Measurements from ENCODE around the gene GPR27.

DNA sequence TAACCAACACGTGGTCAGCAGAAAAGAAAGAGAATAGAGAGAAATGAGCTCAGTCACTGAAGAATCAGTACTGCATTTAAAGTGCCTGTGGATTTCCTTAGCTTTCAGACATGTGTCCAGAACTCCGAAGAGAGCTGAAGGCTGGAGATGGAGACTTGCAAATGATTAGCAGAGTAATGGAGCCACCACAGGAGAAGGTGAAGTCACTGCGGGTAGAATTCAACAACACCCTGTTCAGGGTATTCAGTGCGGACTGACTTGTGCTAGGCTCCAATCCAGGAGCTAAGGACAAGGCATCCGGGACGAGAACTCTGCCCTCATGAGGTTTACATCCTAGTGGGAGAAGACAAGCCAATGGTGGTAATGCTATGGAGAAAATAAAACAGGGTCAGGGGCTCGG lies 32.7 kb upstream of the GPR27 start:
- no peak for TF ChIP-seq EZH2 (IDR thresholded peaks at IDR 0.05; ENCODE audit: low read length)
- TF ChIP-seq, protein P1, sequence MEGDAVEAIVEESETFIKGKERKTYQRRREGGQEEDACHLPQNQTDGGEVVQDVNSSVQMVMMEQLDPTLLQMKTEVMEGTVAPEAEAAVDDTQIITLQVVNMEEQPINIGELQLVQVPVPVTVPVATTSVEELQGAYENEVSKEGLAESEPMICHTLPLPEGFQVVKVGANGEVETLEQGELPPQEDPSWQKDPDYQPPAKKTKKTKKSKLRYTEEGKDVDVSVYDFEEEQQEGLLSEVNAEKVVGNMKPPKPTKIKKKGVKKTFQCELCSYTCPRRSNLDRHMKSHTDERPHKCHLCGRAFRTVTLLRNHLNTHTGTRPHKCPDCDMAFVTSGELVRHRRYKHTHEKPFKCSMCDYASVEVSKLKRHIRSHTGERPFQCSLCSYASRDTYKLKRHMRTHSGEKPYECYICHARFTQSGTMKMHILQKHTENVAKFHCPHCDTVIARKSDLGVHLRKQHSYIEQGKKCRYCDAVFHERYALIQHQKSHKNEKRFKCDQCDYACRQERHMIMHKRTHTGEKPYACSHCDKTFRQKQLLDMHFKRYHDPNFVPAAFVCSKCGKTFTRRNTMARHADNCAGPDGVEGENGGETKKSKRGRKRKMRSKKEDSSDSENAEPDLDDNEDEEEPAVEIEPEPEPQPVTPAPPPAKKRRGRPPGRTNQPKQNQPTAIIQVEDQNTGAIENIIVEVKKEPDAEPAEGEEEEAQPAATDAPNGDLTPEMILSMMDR (optimal IDR thresholded peaks at IDR 0.05 in 1 of 3, IDR thresholded peaks at IDR 0.05 in 1 of 3, conservative IDR thresholded peaks at IDR 0.05 in 1 of 3; ENCODE audit: extremely low read depth in 1 of 3, insufficient read depth in 2 of 3, low read length in 3 of 3): no peak
